IPS-NIHi11 (cell line): ENCODE data around the gene ACOT7.

ENCODE experiments used
- DNase-seq: peaks from one replicate; pipeline ENCODE4 v3.0.0; 2012; ENCODE audit warnings: mixed read lengths, low spot score

The ACOT7 gene

DNA sequence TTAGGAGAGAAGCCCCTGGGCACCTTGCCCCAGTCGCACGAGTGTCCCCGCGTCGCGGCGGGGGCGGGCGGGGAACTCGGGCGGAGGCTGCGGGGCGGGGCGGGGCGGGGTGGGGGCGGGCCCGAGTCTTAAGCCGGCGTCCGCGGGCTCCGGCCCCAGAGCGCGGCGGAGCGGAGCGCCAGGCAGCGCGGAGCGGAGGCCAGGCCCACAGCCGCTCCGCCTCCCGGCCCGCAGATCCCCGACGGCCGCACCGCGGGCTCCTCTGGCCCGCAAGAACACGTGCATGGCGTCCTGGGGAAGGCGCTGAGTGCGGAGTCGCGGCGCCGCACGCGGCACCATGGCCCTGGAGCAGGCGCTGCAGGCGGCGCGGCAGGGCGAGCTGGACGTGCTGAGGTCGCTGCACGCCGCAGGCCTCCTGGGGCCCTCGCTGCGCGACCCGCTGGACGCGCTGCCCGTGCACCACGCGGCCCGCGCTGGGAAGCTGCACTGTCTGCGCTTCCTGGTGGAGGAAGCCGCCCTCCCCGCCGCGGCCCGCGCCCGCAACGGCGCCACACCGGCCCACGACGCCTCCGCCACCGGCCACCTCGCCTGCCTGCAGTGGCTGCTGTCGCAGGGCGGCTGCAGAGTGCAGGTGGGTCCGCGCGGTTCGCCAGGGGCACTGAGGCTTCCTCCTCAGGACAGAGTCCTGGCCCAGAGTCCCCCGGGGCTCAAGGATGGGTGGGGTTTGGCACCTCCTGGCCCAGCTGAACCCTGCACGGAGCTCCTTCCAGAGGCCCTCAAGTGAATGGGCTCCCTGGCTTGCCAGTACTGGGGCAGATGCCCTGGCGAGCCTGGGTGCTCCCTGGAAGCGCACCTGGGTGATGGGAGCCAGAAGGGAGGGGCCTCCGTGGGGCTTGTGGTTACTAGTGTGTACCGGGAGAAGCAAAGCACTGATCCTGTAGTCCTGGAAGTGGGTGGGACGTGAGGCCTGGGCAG lies 31.3 kb upstream of the ACOT7 start, which contains the start of gene ESPN:
Gene ESPN, plus strand, starts transcription at position 158 of the 975 bp plus-strand sequence. Its CDS starts 180 bp downstream, at position 338.
- DNase-seq: peak; percentile 82

DNA sequence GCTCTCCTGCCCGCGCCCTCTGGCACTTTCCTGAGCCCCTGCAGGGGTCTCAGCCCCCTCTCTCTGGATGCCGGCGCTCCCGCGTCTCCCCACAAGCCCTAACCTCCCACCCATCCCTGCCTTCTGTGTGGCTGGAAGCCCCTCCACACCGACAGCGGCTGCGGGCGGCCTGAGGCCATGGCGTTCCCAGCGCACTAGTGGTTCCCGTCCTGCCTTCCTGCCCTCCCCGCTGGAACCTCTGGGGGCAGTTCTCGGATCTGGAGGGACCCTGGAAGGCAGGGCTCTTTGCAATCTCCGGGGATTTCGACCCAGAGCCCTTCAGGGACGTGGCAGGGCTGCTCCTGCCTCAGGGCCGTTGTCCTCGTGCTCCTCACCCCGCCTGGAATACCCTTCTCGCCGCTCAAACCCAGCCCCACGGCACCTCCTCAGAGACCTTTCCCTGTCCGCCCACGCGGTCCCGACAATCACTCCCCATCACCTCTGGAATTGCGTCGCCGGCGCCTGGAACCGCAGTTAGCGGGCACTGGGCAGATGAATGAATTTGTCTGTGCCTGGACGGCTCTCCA lies 30.5 kb upstream of the ACOT7 start:
- peak; percentile 60 for DNase-seq

- peak; percentile 89 for DNase-seq
Measured at GRCh38 chr1:6423321-6423999, 29.9 kb upstream of the ACOT7 start.

DNA sequence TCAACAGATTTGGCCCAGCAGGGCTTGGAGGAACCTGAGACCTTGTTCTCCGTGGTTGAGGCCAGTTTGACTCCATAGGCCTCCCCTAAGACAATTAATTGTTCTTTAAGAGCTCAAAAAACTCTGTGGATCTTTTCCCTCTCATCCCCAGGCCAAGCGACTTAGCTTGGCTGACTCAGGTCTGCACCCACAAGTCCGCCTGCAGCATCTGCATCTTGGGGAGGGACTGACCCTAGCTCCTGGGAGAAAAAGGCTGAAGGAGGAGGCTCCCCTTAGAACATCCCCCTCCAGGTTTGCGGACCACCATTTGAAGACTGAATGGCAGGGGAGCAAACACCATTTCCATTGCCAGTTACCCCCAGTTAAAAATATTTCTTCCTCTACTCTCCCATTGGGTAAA lies 27.7 kb upstream of the ACOT7 start:
- DNase-seq: no peak

DNA sequence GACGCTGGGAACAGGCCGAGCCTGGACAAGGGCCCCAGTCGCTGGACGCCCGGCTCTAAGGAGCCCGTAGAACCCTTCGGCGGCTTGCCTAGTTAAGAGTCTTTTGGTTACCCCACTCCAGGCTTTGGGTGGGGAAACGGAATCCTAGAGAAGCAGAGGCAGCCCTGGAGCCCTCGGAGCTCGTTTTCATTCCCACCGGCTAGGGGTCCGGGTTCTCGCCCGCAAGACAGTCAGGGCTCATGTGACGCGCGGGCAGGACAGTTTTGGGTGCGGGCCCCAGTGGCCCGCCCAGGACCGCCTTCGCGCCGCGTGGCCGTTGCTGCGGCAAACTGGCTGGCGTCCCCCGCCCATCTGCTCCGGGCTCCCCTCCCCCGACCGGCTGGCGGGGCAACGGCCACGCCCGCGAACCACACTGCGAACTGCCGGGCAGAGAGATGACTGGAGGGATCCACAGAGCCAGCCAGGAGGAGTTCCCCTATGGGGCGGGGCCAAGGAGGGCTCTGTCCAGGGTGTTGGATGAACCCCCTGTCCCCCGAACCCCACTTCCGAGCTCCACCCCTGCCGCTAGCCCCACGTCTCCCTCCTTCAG lies 27.0 kb upstream of the ACOT7 start:
- peak; percentile 58 for DNase-seq

DNA sequence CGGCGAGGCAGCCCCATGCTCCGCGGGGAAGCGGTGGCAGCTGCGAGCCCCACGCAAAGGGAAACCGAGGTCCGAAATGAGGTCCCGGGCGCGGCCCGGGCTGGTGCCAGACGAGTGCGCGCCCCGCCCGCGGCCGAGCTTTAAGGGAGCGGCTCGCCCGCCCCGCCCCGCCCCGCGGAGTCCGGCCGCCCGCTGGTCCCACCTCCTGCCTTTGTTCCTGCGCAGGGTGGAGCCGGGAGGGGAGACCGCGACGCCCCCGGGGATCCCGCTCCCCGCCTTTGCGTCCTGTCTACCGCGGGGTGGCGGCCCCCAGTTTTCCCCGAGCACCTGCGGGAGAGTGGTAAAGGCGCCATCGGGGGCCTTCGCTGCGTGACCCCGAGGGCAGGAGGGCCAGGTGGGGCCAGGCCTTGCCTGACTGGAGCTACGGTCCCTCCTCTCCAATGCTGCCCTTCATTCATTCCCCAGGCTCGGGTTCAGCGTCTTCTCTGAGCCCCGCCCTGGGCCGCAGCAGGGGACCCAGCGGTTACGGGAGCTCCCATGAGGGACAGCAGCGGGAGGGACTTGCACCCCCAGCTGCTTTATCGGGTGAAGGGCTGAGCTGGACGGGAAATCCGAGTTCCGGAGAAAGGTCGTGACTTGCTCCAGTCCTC lies 26.4 kb upstream of the ACOT7 start, which contains the start of gene HES2:
Gene HES2, minus strand, starts transcription at position 116 of the 650 bp plus-strand sequence. Its CDS starts 99 bp downstream, at position 17.
- peak; percentile 78 for DNase-seq

DNA sequence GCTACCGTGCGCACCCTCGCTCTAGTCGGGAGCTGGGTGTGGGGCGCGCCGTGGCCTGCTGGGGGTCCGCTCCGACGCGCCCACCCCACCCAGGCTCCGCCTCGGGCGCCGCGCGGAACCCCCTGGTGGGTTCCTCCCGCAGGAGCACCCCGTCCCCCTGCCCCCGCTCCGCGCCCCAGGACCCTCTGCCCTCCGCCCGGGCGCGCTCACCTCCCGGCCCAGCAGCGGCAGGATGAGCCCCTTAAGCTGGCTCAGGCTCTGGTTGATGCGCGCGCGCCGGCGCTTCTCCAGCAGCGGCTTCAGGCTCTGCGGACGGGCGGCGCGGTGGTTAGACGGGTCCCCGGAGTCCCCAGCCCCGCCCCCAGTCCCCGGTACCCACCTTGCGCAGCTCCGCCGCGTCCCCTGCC lies 25.8 kb upstream of the ACOT7 start:
- peak; percentile 74 for DNase-seq

GRCh38 chr1:6418668-6419396 lies 25.3 kb upstream of the ACOT7 start:
- DNase-seq: no peak

DNA sequence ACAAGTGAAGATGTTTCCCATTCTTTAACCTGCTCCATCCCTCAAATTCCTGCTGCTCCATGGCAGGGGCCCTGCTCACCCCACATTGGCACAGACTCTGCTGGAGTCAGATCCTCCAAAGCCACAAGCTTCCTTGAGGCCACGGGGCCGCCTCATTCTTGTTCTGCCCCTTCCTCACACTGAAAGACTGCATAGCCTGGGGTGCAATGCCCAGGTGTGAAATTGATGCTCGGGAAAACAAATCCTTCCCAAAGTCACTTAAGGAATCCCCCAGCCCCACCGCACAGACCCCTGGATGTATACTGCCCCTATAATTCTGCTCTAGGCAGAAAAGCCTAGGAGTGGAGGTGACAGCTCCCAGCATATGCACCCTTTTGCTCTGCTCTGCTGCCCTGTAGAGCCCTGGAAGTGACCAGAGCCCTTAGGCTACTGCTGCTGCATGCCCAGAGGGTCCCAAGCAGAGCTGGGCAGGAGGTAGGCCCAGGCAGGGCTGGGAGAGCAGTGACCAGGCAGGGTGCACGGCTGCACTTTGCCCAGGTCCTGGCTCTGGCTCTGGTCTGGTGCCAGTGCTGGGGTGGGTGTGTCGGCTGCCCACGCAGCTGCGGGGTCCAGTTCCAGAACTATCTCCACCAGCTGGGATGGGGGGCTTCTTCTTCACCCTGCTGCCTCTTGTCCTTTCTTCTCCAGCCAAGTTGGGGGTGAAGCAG lies 24.5 kb upstream of the ACOT7 start:
- DNase-seq: no peak

GRCh38 chr1:6416906-6417305 lies 23.3 kb upstream of the ACOT7 start:
- no peak for DNase-seq

- DNase-seq: no peak
Measured at GRCh38 chr1:6416295-6416656, 22.7 kb upstream of the ACOT7 start.

GRCh38 chr1:6414881-6415626 lies 21.5 kb upstream of the ACOT7 start:
- DNase-seq: no peak

- DNase-seq: peak; percentile 80
Measured at GRCh38 chr1:6414443-6414844, 20.9 kb upstream of the ACOT7 start.

DNA sequence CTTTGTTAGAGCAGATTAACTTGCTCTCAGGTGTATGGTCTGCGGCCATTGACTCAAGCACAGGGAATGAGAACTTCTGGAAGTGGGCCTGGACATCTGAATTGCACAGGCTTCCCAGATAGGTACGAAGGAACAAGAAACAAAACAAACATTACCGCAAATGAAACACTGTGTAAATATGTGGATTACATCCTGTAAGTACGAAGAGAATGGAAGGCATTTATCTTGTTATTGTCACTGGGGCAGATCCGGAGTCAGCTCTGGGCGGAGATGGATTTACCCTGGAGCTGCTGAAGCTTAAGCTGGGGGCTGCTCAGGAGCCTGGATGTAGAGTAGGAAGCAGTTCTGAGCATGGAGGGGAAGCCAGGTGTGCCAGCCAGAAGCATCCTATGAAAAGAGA lies 19.3 kb upstream of the ACOT7 start:
- no peak for DNase-seq

DNA sequence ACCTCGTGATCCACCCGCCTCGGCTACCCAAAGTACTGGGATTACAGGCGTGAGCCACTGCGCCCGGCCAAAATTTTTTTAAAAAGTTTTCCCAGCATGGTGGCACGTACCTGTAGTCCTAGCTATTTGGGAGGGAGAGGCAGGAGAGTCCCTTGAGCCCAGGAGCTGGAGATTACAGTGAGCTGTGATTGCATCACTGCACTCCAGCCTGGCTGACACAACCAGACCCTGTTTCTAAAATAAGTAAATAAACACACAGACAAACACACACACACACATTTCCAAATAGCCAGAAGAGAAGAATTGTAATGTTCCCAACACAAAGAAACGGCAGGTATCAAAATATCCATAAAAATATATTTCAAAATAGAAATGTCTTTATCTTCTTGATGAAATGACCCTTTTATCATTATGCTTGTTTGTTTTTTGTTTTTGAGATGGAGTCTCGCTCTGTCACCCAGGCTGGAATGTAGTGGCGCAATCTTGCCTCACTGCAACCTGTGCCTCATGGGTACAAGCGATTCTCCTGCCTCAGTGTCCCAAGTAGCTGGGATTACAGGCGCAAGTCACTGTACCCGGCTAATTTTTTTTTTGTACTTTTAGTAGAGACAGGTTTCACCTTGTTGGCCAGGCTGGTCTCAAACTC lies 16.8 kb upstream of the ACOT7 start:
- no peak for DNase-seq

GRCh38 chr1:6409733-6410132 lies 16.2 kb upstream of the ACOT7 start:
- no peak for DNase-seq

DNA sequence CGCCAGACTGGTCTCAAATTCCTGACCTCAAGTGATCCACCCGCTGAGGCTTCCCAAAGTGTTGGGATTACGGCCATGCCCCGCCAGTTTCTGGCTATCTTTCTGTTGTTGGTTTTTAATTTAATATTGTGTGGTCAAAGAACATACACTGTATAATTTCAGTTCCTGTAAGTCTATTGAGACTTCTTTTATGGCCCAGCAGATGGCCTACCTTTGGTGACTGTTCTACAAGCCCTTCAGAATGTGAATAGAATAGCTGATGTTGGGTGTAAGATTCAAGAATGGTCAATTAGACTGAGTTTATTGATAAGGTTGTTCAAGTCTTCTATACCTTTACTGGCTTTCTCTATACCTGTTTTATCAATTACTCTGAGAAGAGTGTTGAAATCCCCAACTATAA lies 15.5 kb upstream of the ACOT7 start:
- DNase-seq: no peak

GRCh38 chr1:6408023-6408422 lies 14.5 kb upstream of the ACOT7 start:
- no peak for DNase-seq

GRCh38 chr1:6401673-6402072 lies 8.1 kb upstream of the ACOT7 start:
- no peak for DNase-seq
